ENCODE measurements around the gene ANKRD36.
"Not testable (repeated sequence)": the region's sequence is repeated elsewhere in the genome, so short reads cannot be mapped to it uniquely, and the experiment has no call there.

DNA sequence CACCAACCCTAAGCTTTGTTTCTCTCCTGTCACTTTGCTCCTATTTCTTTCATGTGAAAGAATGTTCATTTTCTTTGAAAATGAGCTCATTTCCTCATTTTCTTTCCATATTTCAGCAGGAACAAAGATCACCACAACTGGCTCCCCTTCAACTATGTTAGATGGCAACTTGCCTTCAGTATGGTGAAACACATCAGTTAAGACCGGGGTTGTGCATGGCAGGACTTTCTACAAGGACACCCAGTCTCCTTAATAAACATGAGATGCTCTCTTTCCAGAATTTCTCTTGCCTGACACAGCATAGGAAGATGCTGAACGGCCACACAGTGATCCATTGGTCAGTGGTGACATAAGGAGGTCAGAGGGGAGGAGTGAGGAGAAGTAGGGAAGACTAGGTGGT is 172.2 kb downstream of the ANKRD36 start:
- not testable (repeated sequence) for TF ChIP-seq CTCF (IDR thresholded peaks at IDR 0.05; ENCODE audit: low read depth, low read length, poor library complexity, severe bottlenecking); EZH2phosphoT487 (IDR thresholded peaks at IDR 0.05; ENCODE audit: borderline replicate concordance, low read length)
